GM21619 (cell line): ENCODE measurements around the gene ZBTB4.

ENCODE experiments used
- ATAC-seq: cut with Tn5 transposase; IDR thresholded peaks from one replicate; pipeline ENCODE4 v1.9.1; 2021; ENCODE audit not compliant: unreplicated experiment

Gene ZBTB4

GRCh38 chr17:7444682-7445618, 34.5 kb downstream of the ZBTB4 start, which contains the start of gene CHRNB1:
Gene CHRNB1 (plus strand): TSS chr17:7445061. CDS start chr17:7445128, 67 bp downstream.
- ATAC-seq, result peak; percentile 56

GRCh38 chr17:7443499-7444485, 35.6 kb downstream of the ZBTB4 start:
- ATAC-seq, result no peak

DNA sequence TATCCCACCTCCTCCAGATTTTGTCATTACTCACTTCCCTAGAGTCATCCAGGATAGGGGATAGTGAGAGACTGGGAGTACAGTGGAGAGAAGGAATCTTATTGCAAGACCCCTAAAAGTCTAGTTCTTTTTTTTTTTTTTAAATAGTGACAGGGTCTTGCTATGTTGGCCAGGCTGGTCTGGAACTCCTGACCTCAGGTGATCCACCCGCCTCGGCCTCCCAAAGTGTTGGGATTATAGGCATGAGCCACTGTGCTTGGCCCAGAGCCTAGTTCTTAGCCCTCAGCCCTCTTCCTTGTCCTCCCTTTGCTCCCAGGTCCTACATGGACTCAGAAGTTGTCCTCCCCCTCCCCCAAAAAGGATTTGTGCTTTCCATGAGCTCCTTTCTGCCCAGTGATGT, 37.3 kb downstream of the ZBTB4 start:
- ATAC-seq, result no peak

DNA sequence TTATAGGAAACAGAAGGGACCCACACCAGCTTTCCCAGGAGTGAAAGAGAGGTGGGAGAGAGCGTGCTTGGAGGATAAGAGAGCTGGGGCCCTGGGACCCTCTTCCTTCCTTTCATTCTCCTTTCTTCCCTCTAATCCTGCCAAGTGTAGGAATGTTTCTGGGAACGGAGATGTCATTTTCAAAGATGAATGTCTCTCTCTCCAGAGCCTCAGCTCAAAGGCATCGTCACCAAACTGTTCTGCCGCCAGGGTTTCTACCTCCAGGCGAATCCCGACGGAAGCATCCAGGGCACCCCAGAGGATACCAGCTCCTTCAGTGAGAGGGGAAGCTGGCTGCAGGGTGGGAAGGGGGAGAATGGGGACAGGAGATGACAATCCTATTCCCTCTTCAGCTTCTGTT, 38.2 kb downstream of the ZBTB4 start:
- no peak for ATAC-seq

DNA sequence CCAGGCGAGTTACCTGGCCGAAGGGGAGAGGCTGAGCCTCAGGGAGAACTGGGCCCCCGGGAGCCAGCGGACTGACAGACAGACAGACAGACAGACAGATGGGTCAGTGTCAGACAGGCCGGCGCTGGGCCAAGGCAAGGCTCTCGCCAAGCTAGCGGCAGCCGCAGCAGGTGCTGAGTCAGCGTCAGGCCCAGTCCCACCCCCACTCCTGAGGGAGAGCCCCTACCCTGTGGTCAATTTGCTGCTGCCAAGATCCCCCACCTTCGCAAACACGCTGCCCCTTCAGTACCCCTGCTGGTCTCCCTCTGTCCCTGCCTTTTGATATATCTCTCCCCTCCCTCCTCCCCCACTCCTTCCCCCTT, 38.6 kb downstream of the ZBTB4 start:
- ATAC-seq, result no peak

GRCh38 chr17:7440113-7440833, 39.2 kb downstream of the ZBTB4 start:
- no peak for ATAC-seq

DNA sequence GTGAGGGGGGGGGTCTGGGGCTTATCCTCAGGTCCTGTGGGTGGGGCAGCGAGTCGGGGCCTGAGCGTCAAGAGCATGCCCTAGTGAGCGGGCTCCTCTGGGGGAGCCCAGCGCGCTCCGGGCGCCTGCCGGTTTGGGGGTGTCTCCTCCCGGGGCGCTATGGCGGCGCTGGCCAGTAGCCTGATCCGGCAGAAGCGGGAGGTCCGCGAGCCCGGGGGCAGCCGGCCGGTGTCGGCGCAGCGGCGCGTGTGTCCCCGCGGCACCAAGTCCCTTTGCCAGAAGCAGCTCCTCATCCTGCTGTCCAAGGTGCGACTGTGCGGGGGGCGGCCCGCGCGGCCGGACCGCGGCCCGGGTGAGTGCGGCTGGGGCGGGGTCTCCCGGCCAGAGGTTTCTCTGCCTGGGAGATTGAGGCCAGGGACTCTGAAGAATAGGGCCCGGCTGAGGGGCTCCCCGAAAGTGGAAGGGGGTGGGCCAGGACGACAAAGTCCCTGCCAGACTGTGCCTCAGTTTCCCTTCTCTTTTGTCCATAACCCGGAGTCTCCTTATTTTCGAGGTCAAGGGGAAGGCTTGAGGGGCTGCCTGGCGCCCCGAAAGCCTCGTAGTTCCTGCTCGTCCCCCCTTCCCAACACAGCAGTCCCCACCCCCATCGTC, 39.8 kb downstream of the ZBTB4 start, which contains the start of gene FGF11:
Gene FGF11 (plus strand): TSS at position 51 of the 651 bp plus-strand sequence. CDS start 109 bp downstream, at position 160.
- ATAC-seq, result no peak

DNA sequence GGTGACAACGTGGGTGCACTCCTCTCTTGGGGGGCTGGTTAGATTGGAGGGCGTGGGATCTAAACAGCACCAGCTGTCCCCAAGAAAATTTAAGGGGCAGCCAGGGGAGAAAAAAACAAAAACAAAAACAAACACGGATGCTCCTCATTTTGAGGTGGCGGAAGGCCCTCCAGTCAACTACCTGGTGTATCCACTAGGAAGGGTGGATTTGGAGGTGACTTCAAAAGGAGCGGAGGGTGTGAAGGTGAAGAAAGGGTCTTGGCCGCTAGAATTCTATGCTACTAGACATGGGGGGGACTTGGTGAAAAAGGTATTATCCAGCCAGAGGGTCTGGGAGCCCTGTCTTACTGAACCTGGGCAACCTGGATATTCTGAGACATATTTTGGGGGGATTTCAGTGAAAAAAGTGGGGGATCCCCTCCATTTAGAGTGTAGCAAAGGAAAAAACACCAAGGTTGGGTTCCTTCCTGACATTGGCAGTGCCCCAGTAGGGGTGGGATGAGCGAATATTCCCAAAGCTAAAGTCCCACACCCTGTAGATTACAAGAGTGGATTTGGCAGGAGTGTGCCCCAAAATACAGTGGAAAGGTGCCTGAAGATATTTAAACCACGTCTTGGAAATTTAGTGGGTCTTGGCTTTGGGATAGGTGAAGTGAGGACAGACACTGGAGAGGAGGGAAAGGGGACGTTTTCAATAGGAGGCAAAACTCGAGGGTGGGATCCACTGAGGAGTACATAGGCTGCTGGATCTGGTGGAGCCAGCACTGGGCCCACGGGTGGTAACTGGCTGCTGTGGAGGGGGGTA, 40.6 kb downstream of the ZBTB4 start:
- no peak for ATAC-seq

DNA sequence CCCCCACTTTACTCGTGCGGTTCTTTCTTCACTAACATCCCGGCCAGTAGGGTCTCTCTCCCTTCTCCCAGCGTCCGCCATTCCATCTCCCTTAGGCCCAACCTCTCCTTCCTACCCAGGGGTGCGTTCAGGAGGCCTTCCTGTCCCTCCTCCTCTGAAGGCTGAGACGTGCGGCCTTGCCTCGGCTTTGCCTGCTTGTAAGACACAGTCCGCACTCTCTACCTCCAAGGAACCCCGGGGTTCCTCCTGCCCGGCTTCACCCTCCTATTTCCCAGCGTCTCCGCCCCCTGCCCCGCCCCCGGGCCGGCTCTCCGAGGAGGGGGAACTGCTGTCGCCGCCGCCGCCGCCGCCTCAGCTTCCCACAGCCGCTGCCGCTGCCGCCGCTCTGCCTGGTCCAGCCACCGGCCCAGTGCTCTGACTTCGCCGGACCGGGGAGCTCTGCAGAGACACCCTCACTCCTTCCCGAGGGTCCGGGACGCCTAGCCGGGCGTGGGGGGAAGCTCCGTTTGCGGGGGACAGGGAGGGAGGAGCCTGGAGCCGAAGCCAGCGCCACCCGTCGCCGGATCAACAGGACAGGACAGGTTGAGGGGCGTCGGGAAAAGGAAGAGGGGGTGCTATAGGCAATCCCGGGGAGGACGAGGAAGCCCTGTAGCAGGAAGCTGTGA, 41.3 kb downstream of the ZBTB4 start:
- ATAC-seq, result no peak

DNA sequence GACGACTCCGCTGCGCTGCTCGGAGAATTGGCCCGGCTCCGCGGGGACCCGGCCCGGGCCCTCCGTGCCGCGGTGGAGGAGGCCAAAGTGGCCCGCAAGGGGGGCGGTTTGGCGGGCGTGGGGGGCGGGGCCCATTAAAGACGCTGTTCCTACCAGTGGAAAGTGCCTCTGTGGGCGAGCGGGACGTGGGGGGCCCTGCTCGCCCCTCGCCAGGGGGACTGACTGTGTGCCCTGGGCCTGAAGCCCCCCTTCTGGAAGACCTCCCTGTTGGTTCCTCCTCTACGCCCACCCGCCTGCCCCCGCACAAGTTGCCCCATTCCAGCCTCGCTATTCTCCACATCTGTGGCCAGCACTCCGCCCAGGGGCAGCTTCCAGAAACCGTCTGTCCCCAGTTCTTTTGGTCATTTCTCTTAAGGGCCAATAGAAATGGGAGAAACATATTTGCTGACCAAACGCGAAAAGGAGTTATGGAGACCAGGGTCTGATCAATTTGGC, 42.0 kb downstream of the ZBTB4 start:
- no peak for ATAC-seq

DNA sequence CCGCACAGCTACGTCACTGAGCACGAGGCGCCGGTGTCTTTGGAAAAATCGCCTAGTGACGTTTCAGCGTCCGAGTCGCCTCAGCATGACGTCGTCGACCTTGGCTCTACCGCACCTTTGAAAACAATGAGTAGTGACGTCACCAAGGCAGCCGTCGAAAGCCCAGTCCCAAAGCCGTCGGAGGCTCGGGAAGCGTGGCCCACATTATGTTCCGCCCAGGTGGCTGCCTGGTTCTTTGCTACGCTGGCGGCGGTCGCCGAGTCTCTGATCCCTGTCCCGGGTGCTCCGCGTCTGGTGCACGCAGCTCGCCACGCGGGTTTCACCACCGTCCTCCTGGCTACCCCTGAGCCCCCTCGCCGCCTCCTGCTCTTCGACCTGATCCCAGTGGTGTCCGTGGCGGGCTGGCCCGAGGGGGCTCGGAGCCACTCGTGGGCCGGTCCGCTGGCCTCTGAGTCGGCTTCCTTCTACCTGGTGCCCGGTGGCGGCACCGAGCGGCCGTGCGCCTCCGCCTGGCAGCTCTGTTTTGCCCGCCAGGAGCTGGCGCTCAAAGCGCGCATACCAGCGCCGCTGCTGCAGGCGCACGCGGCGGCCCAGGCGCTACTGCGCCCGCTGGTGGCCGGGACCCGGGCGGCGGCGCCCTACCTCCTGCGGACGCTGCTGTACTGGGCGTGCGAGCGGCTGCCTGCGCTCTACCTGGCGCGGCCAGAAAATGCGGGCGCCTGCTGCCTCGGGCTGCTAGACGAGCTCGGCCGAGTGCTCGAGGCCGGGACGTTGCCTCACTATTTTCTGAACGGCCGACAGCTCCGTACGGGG, 42.7 kb downstream of the ZBTB4 start:
- ATAC-seq, result no peak

- ATAC-seq, result peak; percentile 19
Observed at GRCh38 chr17:7435676-7436555, 43.5 kb downstream of the ZBTB4 start.

DNA sequence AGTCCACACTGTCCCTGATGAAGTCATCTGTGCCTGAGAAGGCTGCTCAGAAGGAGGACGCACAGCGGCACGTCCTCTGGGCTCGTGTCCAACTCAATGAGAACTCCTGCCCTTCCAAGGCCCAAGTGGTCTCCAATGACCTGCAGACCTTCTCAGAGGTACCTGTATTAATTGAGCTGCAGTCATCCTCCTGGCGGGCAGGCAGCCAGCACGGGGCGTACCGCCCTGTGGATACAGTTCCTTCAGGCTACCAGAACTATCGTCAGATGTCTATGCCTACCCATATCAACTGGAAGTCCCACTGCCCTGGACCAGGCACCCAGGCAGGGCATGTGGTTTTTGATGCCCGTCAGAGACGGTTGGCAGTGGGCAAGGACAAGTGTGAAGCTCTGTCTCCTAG, 47.1 kb downstream of the ZBTB4 start:
- no peak for ATAC-seq

DNA sequence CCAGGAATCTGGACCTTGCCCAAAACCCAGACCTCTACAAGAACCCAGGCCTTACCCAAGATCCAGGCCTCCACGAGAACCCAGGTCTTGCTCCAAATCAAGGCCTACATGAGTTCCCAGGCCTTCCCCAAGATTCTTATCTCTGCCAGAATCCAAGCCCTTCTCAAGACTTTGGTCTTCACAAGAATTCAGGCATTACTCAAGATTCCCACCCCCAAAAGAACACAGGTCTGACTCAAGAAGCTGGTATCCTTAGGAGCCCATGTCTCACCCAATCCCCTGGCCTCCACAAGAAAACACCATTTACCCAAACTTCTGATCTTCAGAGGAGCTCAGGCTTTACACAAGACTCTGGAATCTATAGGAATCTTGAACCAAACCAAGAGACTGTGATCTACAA, 48.2 kb downstream of the ZBTB4 start:
- ATAC-seq, result no peak

DNA sequence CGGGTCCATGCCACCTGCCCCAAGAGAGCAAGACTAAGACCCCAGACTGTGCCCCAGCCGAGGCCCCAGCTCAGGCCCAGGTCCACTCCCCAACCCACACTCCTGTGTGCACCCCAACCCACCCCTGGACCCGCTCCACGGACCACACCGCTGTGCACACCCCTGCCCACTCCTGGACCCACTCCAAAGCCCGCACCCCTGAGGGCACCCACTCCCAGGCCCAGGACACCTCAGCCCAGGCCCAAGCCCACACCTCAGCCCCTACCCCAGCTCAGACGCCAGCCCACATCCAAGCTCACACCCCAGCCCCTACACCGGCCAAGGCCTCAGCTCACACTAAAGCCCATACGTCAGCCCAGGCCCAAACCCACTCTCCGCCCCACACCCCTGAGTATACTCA, 49.7 kb downstream of the ZBTB4 start:
- ATAC-seq, result no peak

DNA sequence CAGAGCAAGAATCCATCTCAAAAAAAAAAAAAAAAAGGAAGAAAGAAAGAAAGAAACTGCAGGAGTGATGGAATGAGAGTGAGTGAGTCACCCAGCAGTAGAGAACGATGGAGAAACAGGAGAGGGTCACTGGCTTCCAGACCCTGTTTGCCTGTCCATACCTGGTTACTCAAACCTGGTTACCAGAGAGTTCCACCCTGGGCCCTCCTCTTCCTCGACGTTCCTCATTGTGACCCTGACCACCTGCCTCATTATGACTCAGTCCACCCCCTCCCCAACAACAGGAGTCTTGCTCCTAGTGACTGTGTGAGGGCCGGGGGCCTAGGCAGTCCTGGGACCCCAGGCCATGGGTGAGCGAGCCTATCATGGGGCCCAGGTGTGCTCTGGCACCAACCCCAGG, 50.9 kb downstream of the ZBTB4 start, which contains the start of gene SPEM3:
Gene SPEM3 (plus strand): TSS at position 301 of the 400 bp plus-strand sequence. CDS start 46 bp downstream, at position 347.
- no peak for ATAC-seq

- no peak for ATAC-seq
Observed at GRCh38 chr17:7427549-7427948, 51.9 kb downstream of the ZBTB4 start.
